Fibroblast of mammary gland (primary cell): Measurements from ENCODE around the gene OTUB1.
A peak's percentile ranks its signal among the peaks of the same experiment; 100 is the strongest.

Source experiments
- DNase-seq: peaks from one replicate; pipeline ENCODE4 v3.0.0-alpha.2; 2010; ENCODE audit warnings: low read depth
- H3K4me3 ChIP-seq: 2 replicates; pipeline ENCODE4 v1.5.1; 2011; ENCODE audit warnings: low read depth, mild to moderate bottlenecking, low read length, moderate library complexity; ENCODE audit not compliant: control insufficient read depth
- TF ChIP-seq, protein P1 (sequence below): conservative IDR thresholded peaks from 2 replicates; pipeline ENCODE4 v1.5.1; 2011; ENCODE audit warnings: low read depth, low read length, inconsistent platforms; ENCODE audit not compliant: control insufficient read depth, insufficient read depth

The OTUB1 gene

DNA sequence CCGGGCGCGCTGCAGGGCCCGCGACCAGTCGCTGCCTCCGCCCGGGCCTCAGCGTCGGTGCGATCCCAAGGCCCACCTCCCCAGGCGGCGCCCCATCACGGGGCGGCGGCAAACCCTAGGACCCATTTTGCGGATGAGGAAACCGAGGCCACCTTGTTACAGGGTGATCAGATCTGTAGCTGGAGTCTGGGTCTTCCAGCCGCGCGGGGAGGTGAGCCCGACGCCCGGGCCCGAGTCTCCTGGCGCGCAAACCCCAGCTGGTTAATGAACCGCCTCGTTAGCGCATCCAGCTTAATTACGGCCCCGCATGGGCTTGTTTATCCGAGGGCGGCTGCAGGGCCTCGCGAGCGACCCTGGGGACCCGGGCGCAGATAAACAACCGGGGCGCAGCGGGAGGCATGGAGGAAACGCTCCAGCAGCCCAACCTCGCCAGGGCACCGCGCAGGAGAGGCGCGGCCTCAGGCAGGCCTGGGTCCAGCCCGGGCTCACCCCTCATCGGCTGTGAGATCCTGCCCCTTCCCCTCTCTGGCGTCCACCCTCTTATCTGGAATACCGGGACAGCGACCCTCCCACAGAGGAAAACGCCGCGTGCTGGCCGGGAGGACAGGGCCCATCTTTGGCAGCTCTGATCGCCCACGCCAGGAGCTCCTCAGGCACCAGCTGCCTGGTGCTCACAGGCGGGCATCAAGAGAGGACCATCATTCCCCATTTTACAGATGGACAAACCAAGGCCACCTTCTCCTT, 14.7 kb downstream of the OTUB1 start:
- peak overlapping the region; percentile 12 for H3K4me3 ChIP-seq
- TF ChIP-seq, protein P1, sequence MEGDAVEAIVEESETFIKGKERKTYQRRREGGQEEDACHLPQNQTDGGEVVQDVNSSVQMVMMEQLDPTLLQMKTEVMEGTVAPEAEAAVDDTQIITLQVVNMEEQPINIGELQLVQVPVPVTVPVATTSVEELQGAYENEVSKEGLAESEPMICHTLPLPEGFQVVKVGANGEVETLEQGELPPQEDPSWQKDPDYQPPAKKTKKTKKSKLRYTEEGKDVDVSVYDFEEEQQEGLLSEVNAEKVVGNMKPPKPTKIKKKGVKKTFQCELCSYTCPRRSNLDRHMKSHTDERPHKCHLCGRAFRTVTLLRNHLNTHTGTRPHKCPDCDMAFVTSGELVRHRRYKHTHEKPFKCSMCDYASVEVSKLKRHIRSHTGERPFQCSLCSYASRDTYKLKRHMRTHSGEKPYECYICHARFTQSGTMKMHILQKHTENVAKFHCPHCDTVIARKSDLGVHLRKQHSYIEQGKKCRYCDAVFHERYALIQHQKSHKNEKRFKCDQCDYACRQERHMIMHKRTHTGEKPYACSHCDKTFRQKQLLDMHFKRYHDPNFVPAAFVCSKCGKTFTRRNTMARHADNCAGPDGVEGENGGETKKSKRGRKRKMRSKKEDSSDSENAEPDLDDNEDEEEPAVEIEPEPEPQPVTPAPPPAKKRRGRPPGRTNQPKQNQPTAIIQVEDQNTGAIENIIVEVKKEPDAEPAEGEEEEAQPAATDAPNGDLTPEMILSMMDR, result no peak

DNA sequence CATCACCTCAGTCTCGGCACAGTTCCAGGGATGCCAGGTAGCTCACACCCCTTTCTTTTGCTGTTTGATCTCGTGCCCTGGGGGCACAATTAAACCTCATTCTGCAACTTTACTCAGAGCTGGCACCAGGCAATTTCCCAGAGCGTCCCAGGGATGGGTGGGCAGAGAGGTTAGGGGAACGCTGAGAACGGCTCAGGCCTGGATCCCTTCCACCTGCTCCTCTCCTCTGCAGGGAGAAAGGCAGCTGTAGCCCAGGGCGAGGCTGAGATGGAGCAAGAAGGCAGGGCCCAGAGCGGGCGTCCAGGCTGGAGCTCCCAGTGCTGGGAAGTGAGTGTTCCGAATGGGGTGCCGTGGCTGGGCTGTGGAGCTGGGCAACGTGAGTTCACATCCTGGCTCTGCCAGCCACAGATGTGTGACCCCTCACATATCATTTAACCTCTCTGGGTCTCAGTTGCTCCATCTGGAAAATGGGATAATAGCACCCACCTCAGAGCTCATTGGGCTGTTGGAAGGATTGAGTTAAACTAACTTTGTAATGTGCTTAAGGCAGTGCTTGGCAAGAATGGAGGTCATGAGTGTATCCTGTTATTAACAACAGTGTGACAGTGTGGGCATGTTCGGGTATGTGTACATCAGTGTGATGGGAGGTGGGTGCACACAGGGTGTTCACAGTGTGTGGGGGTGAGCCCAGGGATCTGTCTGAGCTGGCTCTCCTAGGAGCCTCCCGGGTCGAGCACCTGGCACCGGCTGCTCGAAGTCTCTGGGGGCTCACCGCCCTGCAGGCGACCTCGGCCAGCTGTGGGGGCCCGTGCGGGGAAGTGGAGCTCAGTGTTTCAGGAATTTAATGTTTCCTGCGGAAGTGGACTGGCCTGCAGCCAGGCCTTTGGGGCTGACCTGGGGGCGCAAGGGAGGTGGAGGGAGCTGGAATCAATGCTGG, 15.5 kb downstream of the OTUB1 start:
- no peak for DNase-seq
- no peak overlapping the region for H3K4me3 ChIP-seq
- TF ChIP-seq, protein P1, result no peak

More for the DNA sequence above, 14.7 kb downstream of the OTUB1 start:
- no peak for DNase-seq

DNA sequence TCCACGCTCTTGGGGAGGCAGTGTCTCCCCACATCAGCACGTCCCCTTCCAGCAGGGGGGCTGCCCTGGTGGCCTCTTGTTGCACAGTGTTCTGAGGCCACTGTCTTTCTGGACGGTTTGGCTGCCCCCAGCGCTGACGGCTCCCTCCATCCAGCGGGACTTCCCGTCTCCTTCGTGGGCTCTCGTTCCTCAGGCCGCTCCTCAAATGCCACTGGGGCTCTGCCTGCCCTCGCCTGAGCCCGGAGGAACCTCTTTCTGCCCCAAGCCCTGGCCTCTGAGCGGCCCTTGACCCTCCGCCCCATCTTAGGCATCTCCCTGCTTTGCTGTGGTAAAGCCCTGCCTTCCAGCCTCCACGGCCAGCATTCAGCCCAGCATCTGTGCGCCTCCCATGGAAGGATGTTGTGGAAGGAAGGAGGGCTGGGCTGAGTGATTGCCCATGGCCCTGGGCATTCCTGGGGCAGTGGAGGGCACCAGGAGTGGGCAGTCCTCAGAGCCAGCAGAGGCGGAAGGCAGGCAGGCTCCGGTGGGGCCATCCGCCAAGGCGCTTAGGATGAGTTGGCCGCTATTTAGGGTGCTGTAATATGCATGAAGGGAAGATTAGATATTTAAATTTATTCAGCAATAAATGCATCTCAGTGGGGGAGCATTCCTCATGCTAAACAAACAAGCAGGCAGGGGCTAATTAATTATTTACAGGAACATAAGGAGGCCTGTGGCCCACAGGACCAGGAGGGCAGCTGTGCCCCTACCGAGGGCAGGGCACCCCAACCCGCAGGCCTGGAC, 17.8 kb downstream of the OTUB1 start:
- TF ChIP-seq, protein P1, result no peak
- no peak overlapping the region for H3K4me3 ChIP-seq
- no peak for DNase-seq

DNA sequence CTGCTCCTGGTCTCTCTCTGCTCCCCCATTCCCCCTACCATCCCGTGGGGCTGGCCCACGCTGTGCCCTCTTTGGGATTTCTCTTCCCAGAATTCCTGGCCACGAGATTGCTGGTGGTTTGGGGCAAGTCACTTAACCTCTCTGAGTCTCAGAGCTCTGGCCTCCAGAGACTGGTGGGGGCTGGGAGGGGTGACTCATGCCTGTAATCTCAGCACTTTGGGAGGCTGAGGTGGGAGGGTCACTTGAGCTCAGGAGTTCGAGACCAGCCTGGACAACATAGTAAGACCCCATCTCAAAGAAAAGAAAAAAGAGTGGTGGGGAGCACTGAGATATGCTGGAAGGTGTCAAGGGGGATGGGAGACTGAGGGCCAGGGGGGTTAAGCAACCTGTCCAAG, 18.3 kb downstream of the OTUB1 start:
- H3K4me3 ChIP-seq, result no peak overlapping the region
- peak; percentile 17 for DNase-seq
- TF ChIP-seq, protein P1, result no peak

DNA sequence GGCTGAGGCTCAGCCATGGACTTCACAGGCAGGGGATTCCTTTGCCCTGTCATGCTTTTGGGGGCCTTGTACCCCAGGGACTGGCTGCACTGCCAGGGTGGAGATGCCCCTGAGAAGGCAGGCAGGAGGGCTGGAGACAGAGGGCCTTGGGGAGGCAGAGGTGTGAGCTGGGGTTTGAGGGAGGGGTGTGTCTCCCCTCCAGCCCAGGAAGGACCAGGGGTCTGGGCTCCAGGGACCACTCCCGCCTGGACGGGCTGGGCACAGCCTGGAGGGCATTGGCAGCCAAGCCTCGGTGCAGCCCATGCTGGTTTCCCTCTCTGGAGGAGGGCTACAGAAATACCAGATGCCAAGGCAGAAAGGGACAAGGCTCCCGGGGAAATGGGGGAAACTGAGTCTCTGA, 19.5 kb downstream of the OTUB1 start:
- TF ChIP-seq, protein P1, result no peak
- DNase-seq, result no peak
- H3K4me3 ChIP-seq, result no peak overlapping the region

DNA sequence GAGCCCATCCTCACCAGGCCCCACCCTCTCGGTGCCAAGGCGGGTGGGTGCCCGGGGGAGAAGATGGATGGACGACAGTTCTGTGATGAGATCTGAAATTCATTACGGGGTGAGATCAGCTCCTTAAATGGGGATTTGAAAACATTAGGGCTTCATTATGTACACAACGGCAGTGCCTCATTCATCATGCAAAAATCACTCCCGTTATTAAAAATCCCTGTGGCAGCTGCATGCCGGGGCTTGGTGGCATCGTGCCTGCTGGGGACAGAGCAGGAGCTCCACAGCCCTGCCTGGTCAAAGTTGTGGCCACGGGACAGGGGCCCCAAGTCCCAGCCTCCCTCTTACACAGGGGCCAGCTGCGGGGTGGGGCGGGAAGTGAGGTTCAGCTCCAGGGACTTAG, 20.2 kb downstream of the OTUB1 start:
- TF ChIP-seq, protein P1, result no peak
- no peak overlapping the region for H3K4me3 ChIP-seq
- no peak for DNase-seq
